ENCODE results near the gene SRRD.

SRRD gene

DNA sequence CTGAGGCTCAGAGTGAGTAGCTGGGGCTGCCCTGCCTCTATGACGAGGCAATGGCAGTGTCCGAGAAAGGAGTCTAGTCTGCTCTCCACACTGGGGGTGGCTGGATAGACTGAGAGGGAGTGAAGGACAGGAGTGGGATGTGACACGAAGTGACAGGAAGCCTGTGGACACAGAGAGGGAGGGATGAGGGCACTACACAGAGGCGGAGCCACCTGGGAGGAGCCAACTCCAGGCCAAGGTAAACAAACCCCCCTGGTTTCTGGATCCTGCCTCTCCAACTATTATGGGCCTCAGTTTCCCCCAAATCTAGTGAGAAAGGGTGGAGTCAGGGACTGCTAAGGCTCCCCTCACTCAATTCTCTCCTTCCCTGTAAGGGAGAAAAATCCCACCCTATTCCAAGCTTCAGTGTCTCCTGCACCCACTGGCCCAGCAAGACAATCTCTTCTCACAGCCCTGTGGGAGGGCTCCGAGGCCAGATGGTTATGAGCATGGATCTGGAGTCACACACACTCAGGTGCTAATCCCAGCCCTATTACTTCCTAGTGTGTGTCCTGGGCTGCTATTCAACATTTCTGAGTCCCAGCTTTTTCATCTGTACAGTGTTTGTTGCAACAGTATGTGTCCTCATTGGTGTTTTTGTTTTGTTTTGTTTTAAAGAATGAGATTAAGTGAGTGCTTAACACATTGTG, 29.7 kb upstream of the SRRD start:
- no peak overlapping the region for H3K4me3 ChIP-seq (ENCODE audit: low read depth, low read length)
- DNase-seq (ENCODE audit: low read depth, low spot score) = no peak
- in situ Hi-C loops (cut with HindIII; ENCODE audit: low sequenced_read_pairs) = no loop called here
- TF ChIP-seq CTCF (IDR thresholded peaks at IDR 0.05; ENCODE audit: low read depth, low read length) = no peak

DNA sequence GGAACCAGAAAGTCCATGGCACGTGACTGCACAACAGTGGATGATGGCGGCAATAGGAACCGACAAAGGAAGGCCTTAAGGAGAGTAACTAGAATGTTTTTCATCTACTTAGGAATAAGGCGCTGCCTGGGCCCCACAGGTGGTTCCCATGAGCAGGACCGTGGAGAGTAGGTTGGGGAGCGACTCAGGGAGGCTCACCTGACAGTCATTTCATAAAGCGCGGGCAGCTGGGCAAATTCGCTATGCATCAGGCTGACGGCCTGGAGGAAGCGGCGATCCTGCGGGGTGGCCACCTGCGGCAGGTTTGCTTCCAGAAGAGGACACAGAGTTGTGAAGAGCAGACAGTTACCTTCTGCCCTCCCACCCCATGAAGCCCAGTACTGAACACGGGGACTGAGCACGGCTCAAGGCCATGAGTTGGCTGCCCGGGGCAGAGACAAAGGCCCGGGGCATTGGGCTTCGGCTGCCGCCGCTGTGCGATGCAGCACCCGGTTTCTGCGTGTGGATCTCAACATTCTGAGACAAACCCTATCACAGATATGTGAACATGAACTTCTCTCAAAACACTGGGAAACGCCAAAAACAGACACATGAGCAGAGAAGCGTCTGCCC, 25.9 kb upstream of the SRRD start:
- in situ Hi-C loops (cut with HindIII; ENCODE audit: low sequenced_read_pairs) = no loop called here
- TF ChIP-seq CTCF (IDR thresholded peaks at IDR 0.05; ENCODE audit: low read depth, low read length) = no peak
- no peak overlapping the region for H3K4me3 ChIP-seq (ENCODE audit: low read depth, low read length)
- DNase-seq (ENCODE audit: low read depth, low spot score) = no peak

DNA sequence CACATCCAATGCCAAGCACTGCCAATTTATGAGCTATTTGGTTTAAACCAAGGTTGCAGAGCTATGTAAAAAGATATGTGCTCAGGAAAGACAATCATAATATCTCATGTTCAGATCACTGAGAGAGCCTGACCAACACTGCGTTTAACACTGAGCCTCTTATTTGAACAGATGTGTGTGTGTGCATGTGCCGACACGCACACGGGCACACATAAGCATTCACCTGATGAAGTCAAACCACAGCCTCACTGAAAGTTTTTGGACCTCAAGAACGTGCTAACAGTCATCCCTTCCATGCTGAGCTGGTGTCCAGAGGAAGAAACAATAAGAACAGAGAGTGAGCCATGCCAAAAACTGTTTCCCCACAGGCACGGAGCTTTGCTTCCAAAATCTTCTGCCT, 23.5 kb upstream of the SRRD start:
- DNase-seq (ENCODE audit: low read depth, low spot score) = no peak
- no peak overlapping the region for H3K4me3 ChIP-seq (ENCODE audit: low read depth, low read length)
- in situ Hi-C loops (cut with HindIII; ENCODE audit: low sequenced_read_pairs) = no loop called here
- no peak for TF ChIP-seq CTCF (IDR thresholded peaks at IDR 0.05; ENCODE audit: low read depth, low read length)

DNA sequence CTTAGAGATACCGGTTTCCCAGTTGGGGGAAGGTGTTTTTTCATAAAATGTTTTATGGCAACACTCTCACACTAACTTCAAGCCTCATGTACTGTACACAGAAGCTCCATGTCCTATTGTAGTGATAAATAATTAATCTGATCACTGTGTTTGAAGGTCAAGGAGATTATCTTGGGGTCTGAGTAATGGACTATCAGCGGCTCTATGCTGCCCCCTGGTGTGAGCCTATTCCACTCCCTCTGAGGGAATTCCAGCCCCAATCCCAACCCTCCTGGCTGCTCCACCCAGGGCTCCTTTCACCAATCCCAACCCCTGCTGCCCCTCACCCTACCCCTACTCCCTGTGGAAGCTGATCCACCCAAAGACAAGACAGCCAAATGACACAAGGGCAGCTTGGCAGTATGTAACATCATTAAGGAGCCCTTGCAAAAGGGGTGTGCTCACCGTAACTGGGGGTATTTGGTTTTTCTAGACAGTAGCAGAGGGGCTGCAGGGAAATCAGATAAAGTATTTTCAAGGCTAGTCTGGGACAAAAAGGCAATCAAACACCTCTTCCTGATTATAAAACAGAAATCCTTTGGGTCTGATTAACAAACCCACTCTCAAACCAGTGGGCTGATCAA, 22.4 kb upstream of the SRRD start:
- no peak for DNase-seq (ENCODE audit: low read depth, low spot score)
- peak; percentile 88 for TF ChIP-seq CTCF (IDR thresholded peaks at IDR 0.05; ENCODE audit: low read depth, low read length)
- in situ Hi-C loops (cut with HindIII; ENCODE audit: low sequenced_read_pairs) = no loop called here
- H3K4me3 ChIP-seq (ENCODE audit: low read depth, low read length) = no peak overlapping the region

DNA sequence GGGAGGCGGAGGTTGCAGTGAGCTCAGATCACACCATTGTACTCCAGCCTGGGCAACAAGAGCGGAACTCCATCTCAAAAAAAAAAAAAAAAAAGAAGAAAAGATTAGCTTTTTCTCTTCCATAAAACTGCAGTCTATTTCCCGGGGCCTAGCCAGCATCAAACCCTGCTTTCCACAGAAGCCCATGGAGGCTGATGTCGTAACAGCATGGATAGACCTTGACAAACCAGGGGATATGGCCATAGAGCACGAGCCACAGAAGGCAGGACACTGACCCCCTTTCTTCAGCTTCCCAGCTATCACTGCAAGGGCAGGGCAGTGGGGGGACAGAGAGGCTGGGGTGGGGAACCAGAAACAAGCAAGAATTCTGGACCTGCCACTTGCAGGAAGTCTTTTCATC, 21.6 kb upstream of the SRRD start:
- no peak overlapping the region for H3K4me3 ChIP-seq (ENCODE audit: low read depth, low read length)
- TF ChIP-seq CTCF (IDR thresholded peaks at IDR 0.05; ENCODE audit: low read depth, low read length) = no peak
- no peak for DNase-seq (ENCODE audit: low read depth, low spot score)
- in situ Hi-C loops (cut with HindIII; ENCODE audit: low sequenced_read_pairs) = no loop called here

DNA sequence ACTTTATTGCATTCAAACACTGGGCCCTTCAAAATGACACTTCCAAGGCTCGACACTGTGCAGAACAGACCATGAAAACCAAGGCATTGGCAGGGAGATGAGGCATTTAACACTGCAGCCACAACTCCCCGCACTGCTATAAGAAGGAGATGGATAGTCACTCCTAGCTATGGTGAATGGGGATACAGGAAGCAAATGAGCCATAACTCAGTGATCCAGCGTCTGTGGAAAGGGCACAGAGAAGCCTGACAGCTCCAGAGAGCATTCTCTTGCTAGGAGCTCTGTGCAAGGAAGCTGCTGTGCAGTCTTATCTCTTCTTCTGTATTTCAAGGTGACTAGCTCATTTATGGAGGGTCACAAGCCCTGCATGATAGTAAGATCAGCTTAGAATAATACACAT, 21.0 kb upstream of the SRRD start:
- TF ChIP-seq CTCF (IDR thresholded peaks at IDR 0.05; ENCODE audit: low read depth, low read length) = no peak
- no peak for DNase-seq (ENCODE audit: low read depth, low spot score)
- H3K4me3 ChIP-seq (ENCODE audit: low read depth, low read length) = no peak overlapping the region
- in situ Hi-C loops (cut with HindIII; ENCODE audit: low sequenced_read_pairs) = no loop called here

Measured in astrocyte of the spinal cord (primary cell).